GM21717 (cell line): ENCODE results near the gene COL4A6.

Experiments
- ATAC-seq: cut with Tn5 transposase; IDR thresholded peaks from one replicate; pipeline ENCODE4 v1.9.1; 2021; ENCODE audit warnings: mild to moderate bottlenecking, moderate library complexity; ENCODE audit not compliant: unreplicated experiment

Gene COL4A6

DNA sequence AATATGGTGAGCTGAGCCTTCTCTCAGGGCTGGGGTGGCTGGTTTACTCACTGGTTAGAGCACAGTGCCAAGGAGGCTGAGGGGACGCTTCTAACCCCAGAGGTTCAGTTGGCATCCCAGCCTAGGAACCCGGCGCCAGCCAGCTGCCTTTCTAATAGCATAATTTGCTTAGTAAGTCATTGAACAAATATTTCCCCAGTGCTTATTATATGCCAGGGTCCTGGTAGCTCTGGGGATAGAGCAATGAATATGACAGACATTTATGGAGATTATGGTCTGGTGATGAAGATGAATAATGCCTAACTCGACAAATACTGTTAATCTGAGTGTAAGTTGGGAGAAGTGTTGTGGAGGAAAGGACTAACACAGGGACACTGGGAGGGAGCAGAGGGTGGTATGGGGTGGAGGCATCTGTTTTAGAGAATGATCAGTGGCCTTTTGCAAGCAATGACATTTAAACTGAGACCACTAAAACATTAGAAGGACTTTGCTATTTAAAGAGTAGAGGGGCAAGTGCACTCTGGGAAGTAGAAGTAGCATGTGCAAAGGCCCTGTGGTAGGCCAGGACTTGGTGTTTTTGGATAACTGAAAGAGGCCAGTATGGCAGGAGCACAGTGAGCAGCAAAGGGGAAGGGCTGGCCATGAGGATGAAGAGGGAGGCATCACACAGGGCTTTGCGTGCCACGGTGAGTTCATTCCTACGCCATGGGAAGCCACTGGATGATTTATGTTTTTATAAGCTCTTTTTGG is 274.7 kb downstream of the COL4A6 start:
- no peak for ATAC-seq

DNA sequence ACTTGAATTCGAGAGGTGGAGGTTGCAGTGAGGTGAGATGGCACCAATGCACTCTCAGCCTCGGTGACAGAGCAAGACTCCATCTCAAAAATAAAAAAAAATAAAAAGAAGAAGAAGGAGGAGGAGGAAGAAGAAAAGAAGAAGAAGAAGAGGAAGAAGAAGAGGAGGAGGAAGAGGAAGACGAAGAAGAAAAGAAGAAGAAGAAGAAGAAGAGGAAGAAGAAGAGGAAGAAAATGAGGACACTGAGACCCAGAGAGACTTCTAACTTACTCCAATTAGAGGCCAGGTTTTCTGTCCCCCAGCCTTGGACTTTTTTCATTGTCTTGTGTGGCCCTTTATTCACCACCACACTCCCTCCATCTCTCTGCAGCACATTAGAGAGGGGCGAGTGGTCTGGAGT is 276.0 kb downstream of the COL4A6 start:
- no peak for ATAC-seq

DNA sequence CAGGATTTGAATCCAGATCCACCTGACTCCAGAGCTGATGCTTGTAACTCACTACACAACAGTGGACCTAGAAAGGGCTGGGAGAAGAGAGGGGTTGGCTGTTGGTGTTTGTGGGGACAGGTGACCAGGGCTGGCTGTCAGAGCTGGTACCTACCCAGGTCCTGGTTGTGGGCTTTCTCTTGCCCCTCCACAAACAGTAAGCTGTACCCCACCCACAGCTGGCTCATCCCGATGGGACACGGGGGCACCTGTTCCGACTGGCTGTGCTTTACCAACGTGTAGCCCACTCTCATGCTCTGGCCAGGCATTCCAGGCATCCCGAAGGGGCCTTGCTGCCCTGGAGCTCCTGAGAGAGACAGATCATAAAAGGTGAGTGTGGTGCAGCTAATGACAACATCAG is 277.9 kb downstream of the COL4A6 start:
- no peak for ATAC-seq

DNA sequence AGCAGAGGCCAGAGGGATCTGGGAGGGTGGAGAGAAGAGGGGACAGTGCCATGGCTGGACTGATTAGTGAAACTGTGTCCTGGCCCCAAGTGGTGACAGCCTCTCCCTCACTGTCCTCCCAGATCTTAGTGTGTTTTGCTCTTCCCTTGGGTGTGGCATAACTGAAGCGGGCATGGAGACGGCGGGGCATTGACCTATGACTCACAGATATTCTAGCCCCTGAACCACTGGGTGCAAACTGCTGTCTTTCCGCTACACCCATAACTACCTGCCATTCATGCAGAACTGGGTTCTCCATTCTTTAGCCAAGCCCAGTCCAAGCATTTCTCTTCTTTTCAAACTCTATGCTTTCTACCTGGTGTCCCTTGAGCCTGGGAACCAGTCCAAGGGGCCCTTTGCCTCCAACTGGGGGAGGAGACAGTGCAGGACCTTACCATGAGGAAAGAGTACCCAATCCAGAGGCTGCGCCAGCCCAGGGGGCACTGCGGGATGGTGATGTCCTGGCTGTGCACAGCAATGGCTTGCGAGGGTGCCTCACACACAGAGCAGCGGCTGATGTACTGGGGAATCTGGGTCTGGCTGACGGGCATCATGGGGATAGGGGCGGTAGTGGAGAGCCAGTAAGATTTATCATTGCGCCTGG is 279.1 kb downstream of the COL4A6 start:
- ATAC-seq: no peak

DNA sequence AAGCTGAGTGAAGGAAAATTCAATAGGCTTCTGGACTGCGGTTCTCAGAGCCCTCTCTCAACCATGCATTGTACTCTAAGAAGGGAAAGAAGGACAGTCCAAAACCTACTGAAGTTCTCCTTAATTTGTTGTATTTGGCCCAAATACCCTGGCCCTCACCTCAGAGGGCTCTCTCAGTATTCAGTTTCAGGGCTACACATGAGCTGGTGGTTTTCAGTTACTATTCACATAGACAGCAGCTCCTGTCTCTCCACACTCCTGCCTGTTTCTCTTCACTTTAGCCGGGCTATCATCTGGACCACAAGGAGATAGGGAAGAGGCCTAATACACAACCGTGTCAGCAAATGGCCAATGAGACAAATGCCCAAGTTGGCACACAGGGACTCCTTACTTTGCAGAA is 280.6 kb downstream of the COL4A6 start:
- no peak for ATAC-seq

DNA sequence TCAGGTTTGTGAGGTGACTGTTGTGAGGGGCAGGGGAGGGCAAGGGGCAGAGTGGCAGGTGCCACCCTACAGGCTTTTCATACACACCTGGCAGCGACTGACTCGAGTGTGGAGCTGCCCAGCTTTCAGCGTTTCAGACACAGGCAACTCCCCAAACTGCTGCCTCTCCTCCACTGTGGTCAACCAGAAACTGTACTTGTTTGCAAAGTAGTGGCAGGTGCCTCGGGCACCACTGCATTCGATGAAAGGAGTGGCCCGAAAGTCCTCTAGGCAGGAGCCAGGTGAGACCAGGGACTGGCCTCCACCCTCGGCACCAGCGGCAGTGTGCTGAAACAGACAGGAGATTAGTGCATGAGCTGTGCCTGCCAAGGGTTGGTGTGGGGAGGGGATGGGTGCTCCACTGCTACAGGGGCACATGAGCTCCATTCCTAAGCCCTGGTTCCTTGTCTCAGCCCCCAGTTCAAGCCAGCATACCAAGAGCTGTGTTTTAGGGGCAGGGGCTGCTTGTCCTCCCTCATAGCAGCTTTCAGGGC is 281.2 kb downstream of the COL4A6 start:
- ATAC-seq: no peak

DNA sequence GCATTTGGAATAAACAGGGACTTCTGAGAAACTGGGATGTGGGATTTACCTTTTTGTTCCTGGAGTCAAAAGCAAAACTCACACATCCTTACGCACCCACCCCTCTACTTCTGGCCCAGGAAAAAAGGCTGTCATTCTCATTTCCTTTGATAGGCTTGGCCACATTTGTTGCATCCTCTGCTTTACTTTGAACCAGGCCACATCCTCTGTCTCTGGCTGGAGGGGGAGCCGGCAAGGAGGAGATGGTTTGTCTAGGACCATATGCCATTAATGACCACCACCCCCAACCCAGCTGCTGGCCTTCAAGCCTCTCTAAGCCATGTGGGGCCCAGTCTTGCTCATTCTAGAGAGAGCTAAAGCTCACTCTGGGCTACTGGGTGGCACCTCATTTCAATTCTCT is 282.1 kb downstream of the COL4A6 start:
- ATAC-seq: no peak

DNA sequence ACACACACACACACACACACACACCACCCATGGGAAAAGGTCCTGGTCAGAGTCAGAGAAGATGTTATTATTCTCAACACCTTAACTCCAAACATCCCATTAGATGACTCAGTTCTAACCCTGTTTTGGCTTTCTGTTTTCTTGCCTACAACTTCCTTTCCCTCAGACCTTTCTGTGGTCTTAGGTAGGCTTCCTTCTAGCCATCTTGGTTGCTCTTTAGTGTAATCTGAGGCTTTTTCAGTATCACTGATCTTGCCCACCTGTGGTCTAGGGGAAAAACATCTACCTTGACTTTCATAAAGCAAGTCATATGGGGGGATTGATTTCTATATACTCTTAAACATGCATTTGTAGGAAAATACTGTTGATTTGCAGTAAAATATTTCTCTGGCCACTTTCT is 289.7 kb downstream of the COL4A6 start:
- peak; percentile 96 for ATAC-seq

DNA sequence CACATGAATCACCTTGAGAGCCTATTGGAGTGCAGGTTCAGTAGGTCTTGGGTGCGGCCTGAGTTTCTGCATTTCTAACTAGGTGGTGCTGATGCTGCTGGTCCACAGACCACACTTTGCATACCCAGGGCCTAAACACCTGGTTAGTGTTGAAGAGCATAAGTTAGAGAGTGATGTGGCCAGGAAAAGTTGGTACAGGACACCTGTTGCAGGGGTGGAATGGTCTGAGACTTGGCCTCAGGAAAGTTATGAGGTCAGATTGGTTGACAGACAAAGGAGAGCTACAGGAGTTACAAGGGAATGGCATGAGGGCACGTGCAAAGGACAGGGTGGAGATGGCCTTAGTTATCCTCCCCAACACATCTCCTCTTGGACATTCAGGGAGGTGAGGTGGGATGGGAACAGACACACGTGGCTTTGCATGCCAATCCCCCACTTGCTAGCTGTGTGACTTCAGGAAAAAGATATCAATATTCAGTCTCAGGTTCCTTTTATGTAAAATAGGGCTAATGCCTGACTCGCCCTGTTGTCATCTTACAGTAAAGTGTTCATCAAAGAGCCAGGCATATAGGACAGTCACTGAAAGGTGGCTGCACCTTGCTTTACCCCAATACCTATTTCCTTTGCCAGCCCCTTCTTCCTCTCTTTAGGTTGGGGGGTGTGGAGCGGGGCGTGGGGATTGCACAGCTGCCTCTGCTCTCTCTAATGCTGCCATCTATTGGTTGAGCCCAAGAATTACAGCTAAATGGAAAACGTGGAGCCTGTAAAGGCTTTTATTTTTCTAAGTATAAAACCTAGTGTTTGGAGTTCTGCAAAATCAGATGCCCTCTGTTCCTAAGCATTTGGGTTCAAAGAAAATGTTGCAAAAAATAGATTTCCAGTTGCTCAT is 299.2 kb downstream of the COL4A6 start:
- ATAC-seq: no peak

DNA sequence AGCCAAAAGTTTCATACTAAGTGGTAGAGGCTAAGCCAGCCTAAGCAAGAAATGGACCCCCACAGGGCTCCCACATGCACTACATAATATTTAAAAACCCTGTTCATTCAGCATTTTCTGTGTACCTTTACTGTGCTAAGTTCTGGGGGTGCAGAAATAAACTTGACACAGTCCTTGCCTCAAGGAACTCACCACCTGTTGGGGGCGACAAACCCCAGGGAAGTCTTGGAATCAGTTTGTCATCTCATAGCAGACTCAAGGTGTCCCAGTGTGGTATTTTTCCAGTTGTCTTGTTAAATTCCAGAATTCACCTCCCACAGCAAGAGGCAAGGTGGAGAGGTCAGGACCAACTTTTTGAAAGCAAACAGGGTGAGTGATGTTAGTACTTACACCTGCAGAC is 303.5 kb downstream of the COL4A6 start:
- no peak for ATAC-seq

DNA sequence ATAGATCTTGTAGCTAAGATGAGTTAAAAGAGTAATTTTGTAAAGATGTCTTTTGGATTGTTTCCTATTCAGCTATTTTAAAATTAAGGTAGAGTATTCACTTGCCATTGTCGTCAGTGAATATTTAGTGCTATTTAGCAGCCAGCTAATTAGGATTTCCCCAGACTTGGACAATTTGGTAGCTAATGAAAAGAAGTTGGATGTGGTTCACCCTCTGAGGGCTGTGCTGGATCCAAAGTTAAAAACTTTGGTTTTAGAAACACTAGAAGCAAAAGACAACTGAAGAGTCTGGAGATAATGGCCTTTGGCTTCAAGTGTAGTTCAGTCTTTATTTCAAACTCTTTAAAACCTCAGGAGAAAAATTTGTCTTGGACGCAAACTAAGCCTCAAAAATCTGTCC is 305.3 kb downstream of the COL4A6 start:
- ATAC-seq: no peak

DNA sequence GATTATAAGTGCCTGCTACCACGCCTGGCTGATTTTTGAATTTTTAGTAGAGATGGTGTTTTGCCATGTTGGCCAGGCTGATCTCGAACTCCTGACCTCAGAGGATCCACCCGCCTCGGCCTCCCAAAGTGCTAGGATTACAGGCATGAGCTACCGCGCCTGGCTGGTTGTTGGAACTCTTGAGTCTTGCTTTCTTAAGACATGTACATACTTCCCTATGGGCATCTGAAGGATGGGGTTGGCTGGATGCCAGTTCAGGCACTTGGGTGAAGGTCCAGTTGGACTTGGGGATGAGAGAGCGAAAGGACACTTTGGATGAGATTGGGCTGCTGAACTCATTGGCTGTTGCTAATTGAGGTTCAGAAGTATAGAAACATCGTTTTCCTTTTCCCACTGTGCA is 306.2 kb downstream of the COL4A6 start:
- ATAC-seq: no peak

DNA sequence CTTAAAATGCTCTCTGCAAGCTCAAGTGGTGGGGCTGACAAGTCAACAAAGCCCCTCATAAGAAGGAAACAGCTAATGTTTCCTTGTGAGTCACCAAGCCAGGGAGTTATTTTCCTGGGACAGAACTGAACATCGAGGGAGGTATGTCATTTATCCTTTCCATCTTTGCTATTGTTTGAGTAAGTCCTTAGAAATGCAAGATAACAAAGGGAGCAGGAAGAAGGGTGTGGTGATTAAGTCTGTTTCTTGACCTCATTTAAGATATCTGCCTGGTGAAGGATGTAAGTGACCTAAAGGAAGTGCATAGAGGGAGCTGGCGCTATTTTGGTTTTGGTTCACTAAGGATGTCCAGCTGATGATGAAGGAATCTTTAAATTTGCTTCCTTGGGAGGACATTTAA is 306.8 kb downstream of the COL4A6 start:
- ATAC-seq: no peak

DNA sequence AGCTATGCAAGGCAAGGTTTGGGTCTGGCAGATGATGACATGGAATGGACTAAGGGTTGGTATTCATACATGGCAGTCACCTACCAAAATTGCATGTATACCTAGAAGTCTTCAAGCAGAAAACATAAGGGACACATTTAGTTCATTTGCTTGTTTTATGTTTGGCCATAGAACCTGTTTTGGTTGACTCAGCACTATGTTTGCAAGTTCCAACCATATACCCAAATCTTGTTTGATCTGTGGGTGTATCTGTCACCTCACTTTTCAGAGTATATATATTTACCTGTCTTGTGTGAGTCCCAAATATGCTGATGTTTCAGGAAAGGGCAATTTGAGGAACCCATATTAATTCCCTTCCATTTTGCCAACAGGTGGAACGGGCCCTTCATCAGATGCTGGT is 307.3 kb downstream of the COL4A6 start:
- no peak for ATAC-seq

DNA sequence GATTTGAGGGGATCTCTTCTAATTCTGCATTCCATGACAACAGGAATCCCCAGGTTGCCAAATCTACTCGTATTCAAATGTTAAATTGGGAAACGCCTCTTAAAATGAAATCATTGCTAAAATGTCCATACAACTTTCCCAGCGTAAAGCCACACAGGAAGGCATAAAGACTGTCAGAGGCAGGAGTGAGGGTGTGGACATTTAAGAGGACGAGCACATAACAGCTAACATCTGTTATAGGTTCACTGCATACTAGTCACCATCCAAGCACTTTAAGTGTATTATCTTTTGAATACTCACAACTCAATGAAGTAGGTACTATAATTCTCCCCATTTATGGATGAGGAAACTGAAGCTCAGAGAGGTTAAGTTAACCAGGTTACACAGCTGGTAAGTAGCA is 311.1 kb downstream of the COL4A6 start:
- ATAC-seq: no peak

DNA sequence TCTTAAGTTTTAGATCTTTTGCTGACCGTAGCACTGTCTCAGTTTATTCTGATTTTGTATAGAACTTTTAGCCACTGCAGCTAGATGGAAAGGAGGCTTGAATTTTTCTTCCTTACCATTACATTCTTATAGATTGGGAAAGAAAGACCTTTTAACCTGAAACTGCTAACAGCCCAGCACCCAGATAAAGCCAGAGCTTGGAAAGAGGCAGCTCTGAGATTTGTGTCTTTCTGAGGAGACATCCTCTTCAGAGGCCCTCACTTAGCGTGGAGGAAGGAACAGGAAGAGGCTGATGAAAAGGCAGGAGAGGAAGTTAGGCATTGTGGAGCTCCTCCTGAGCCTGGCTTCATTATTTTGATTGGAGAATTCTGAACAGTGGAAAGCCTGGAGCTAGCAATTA is 311.6 kb downstream of the COL4A6 start:
- ATAC-seq: no peak

DNA sequence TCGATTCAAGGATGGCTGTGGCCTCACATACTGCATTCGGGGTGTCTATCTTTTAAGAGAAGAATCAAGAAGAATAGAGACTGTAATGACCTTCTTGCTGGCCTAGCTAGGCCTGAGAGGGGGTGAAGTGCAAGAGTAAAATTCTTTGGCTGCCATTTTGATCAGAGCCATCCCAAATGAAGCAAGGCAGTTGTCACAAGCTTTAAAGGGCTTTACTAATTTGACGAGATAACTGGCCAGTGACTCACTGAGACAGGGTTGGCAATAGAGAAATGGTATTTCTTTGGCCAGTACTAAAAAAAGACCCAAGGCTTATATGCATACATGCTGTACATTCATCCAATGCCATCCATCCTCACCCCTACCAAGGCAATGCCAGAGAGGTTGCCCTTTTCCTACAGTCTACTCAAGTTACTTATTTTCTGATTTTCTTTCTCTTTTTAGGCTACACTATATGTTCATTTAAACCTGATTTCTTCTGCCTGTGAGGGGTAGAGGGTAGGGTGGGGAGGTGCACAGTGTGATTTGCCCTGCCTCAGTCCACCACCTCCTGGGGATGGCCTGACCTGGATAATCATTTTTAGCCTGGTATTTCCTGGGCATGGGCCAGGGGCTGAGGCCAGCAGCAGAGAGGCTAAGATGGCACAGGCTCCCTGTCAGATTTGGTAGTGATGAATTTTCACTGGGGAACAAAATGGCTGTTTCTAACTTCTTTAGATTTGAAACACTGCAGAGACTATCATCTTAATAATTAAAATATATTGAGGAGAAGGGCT is 314.4 kb downstream of the COL4A6 start:
- ATAC-seq: no peak

DNA sequence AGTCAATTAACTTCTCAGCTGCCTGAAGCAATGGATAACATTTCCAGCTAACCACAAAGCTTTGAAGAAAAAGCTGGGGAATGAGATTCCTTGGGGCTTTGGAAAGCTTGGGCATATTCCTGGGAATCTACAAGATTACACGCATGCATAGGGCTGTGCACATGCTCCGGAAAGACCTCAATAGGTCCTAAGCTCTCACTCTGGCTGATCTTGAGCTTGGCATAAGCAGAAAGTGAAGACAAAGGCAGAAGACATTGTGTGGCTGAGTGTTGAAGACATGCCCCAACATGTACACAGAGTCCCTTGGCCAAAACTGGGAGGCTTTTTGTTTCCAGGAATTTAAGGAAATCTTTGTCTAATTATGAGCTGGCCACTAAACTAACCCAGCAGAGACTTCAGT is 315.5 kb downstream of the COL4A6 start:
- no peak for ATAC-seq

DNA sequence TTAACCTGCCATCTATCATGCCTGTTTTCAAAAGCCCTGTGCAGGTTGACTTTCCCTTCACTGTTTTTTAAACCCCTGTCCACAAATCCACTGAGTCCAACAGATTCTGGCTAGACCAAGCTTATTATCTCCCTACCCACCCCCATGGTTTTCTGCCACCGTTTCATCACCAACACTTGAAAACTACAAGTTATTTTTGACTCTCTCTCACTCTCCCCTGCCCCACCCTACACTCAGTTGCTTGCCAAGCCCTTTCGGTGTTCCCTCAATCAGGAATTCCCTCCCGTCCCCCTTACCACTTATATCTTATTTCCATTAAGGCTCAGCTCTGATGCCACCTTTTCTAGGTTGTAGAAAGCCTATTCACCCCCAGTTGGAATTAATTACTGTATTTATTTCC is 316.9 kb downstream of the COL4A6 start:
- no peak for ATAC-seq

DNA sequence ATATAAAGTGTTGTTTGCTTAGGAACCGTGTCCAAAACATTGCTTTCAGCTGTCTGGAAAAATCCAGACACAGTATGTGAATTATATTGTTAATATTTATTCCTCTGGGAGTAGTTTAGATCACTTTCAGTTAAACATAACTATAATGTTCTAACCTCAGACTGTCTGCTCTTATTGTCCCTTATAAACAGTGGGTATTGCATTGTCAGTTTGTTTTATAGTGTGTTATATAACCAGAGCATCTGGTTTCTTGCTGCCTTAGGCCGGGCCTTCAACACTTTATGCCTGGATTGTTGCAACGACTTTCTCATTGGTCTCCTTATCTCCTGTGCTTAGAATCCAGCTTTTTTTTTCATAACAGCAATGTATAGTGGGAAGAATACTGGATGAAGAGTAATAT is 320.2 kb downstream of the COL4A6 start:
- ATAC-seq: no peak

DNA sequence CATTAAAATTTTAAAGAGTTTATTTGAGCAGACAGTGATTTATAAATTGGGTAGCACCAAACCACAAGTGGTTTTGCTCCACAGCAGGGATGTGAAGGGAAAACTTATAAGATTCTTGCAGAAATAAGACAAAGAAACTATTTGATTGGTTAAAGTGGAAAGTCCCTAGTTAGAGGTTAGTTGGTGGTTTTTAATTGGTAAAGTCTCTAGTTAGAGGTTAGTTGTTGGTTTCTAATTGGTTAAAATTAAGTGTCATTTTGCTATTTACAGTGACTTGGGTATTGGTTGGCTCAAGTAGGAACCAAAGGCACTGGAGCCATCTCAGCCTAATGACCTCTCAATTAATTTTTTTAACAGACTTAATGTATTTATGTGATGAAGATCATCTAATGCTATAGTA is 323.7 kb downstream of the COL4A6 start:
- ATAC-seq: no peak
